Activated CD8-positive, alpha-beta memory T cell treated with anti-CD3 and anti-CD28 coated beads, Interleukin-2, amount 50 U/mL, for 24 hours (primary cell): ENCODE data around the gene TMEM120A.
"Not testable (repeated sequence)": the region's sequence is repeated elsewhere in the genome, so short reads cannot be mapped to it uniquely, and the experiment has no call there.

ENCODE experiments used
- DNase-seq: peaks from one replicate; pipeline ENCODE4 v3.0.0-alpha.2; 2020; ENCODE audit errors: extremely low read depth

The TMEM120A gene

GRCh38 chr7:75994388-75995051 lies at the start of gene TMEM120A:
Gene TMEM120A, minus strand, starts transcription at chr7:75994595. Its CDS starts 25 bp downstream, at chr7:75994570.
- peak; percentile 75 for DNase-seq

GRCh38 chr7:76040126-76040525 lies 45.7 kb upstream of the TMEM120A start:
- DNase-seq = no peak

- DNase-seq = no peak
Observed at GRCh38 chr7:76037310-76037709, 42.9 kb upstream of the TMEM120A start.

GRCh38 chr7:76031964-76032363 lies 37.6 kb upstream of the TMEM120A start:
- no peak for DNase-seq

GRCh38 chr7:76029682-76030081 lies 35.3 kb upstream of the TMEM120A start:
- not testable (repeated sequence) for DNase-seq

- DNase-seq = no peak
Observed at GRCh38 chr7:76023002-76023401, 28.6 kb upstream of the TMEM120A start.

- no peak for DNase-seq
Observed at GRCh38 chr7:76022026-76022780, 27.8 kb upstream of the TMEM120A start.

GRCh38 chr7:76020031-76020714 lies 25.8 kb upstream of the TMEM120A start:
- peak; percentile 24 for DNase-seq

GRCh38 chr7:76018520-76018919 lies 24.1 kb upstream of the TMEM120A start:
- DNase-seq = not testable (repeated sequence)

- no peak for DNase-seq
Observed at GRCh38 chr7:76016191-76016947, 22.0 kb upstream of the TMEM120A start.

- no peak for DNase-seq
Observed at GRCh38 chr7:76011442-76011861, 17.1 kb upstream of the TMEM120A start.

- no peak for DNase-seq
Observed at GRCh38 chr7:76009672-76010600, 15.5 kb upstream of the TMEM120A start.

- no peak for DNase-seq
Observed at GRCh38 chr7:76008156-76008687, 13.8 kb upstream of the TMEM120A start.

GRCh38 chr7:76005004-76005403 lies 10.6 kb upstream of the TMEM120A start:
- not testable (repeated sequence) for DNase-seq

- no peak for DNase-seq
Observed at GRCh38 chr7:76003351-76003750, 9.0 kb upstream of the TMEM120A start.

GRCh38 chr7:76002822-76003221 lies 8.4 kb upstream of the TMEM120A start:
- no peak for DNase-seq

GRCh38 chr7:76002139-76002538 lies 7.7 kb upstream of the TMEM120A start:
- DNase-seq = no peak

- no peak for DNase-seq
Observed at GRCh38 chr7:76000566-76000965, 6.2 kb upstream of the TMEM120A start.

GRCh38 chr7:75998038-75998437 lies 3.6 kb upstream of the TMEM120A start:
- DNase-seq = no peak

- no peak for DNase-seq
Observed at GRCh38 chr7:75996476-75996875, 2.1 kb upstream of the TMEM120A start.

- no peak for DNase-seq
Observed at GRCh38 chr7:75995996-75996395, 1.6 kb upstream of the TMEM120A start.
